Peyer's patch (tissue), 4 donors: ENCODE measurements around the gene ARPC5L.

ENCODE experiments used
- POLR2A ChIP-seq, 2 donors: fragments of 450-650 bp; IDR thresholded peaks; one replicate each; pipeline ENCODE4 v1.5.1; 2017; ENCODE audit warnings: antibody characterized with exemption in 2 of 2, mild to moderate bottlenecking in 2 of 2, moderate library complexity in 2 of 2
- TF ChIP-seq, protein P1 (sequence below), 6 experiments: fragments of 450-650 bp in 4 of 6; fragments of 200-600 bp in 2 of 6; sonication (generic) in 1 of 6; IDR thresholded peaks; one replicate each; pipeline ENCODE4 v1.5.1; 2017 to 2019; ENCODE audit warnings: antibody characterized with exemption in 6 of 6, mild to moderate bottlenecking in 3 of 6, moderate library complexity in 1 of 6

DNA sequence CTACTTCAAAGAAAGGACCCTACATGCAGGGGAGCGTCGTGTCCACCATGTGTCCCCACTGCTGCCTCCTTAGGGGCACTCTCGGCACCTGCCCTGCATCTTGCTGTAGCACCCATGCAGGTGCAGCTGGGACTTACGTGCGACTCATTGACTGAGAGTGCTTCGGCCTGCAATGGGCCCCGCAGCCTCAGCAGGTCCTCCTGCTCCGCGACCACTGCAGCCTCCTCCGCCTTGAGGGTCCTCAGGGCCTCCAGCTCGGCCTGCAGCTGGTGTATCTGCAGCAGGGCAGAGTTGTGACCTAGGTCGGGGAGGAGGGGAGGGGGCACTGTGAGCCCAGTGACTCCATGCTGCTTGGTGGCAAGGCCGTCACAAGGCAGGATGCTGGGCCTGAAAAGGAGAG, 27.1 kb downstream of the ARPC5L start:
- TF ChIP-seq, protein P1, sequence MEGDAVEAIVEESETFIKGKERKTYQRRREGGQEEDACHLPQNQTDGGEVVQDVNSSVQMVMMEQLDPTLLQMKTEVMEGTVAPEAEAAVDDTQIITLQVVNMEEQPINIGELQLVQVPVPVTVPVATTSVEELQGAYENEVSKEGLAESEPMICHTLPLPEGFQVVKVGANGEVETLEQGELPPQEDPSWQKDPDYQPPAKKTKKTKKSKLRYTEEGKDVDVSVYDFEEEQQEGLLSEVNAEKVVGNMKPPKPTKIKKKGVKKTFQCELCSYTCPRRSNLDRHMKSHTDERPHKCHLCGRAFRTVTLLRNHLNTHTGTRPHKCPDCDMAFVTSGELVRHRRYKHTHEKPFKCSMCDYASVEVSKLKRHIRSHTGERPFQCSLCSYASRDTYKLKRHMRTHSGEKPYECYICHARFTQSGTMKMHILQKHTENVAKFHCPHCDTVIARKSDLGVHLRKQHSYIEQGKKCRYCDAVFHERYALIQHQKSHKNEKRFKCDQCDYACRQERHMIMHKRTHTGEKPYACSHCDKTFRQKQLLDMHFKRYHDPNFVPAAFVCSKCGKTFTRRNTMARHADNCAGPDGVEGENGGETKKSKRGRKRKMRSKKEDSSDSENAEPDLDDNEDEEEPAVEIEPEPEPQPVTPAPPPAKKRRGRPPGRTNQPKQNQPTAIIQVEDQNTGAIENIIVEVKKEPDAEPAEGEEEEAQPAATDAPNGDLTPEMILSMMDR (IDR thresholded peaks at IDR 0.05): no peak
- no peak for TF ChIP-seq POLR2A (IDR thresholded peaks at IDR 0.05)
